Astrocyte of the cerebellum (primary cell): ENCODE results near the gene LIPG.

ENCODE experiments used
- DNase-seq: peaks from one replicate; pipeline ENCODE4 v3.0.0-alpha.2; 2011; ENCODE audit warnings: low read depth
- H3K4me3 ChIP-seq: 2 replicates; pipeline ENCODE4 v1.5.1; 2011; ENCODE audit warnings: mild to moderate bottlenecking, low read depth, low read length, moderate library complexity
- in situ Hi-C: cut with HindIII; loops from 2 replicates; pipeline ENCODE4 v1.10.0; 2017; ENCODE audit warnings: low sequenced_read_pairs
- TF ChIP-seq, protein P1 (sequence below): IDR thresholded peaks from 2 replicates; pipeline ENCODE4 v1.5.1; 2012; ENCODE audit warnings: low read length, low read depth, moderate library complexity, mild to moderate bottlenecking; ENCODE audit errors: missing control alignments

LIPG gene

DNA sequence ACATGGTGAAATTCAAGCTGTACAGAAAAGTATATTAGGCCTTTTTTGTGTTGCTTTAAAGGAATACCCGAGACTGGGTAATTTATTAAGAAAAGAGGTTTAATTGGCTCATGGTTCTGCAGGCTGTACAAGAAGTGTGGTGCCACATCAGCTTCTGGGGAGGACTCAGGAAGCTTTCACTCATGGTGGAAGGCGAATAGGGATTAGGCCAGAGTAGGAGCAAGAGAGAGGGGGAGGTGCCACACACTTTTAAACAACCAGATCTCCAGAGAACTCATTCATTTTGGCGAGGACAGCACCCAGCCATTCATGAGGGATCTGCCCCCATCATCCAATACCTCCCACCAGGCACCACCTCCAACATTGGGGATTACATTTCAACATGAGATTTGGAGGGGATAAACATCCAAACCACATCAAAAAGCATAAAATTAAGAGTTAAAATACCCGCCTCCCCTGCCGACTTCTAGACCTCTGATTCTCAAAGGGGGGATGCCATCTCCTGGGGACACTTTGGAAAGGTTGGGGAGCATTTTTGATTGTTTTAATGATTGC is 15.1 kb upstream of the LIPG start:
- DNase-seq = no peak
- TF ChIP-seq, protein P1, sequence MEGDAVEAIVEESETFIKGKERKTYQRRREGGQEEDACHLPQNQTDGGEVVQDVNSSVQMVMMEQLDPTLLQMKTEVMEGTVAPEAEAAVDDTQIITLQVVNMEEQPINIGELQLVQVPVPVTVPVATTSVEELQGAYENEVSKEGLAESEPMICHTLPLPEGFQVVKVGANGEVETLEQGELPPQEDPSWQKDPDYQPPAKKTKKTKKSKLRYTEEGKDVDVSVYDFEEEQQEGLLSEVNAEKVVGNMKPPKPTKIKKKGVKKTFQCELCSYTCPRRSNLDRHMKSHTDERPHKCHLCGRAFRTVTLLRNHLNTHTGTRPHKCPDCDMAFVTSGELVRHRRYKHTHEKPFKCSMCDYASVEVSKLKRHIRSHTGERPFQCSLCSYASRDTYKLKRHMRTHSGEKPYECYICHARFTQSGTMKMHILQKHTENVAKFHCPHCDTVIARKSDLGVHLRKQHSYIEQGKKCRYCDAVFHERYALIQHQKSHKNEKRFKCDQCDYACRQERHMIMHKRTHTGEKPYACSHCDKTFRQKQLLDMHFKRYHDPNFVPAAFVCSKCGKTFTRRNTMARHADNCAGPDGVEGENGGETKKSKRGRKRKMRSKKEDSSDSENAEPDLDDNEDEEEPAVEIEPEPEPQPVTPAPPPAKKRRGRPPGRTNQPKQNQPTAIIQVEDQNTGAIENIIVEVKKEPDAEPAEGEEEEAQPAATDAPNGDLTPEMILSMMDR = no peak
- no peak overlapping the region for H3K4me3 ChIP-seq
- in situ Hi-C loops = no loop called here

DNA sequence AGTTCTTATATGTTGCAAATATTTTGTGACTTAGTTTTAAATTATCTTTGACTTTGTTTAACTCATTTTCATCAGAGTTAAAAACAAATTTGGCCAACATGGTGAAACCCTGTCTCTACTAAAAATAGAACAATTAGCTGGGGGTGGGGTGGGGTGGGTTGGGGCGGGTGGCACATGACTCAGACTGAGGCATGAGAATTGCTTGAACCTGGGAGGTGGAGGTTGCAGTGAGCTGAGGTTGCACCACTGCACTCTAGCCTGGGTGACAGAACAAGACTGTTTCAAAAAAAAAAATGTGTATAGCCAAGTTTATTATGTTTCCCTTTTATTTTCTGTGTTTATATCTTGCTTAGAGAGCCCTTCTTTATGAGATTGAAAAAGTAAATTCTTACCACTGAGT is 14.2 kb upstream of the LIPG start:
- in situ Hi-C loops = no loop called here
- TF ChIP-seq, protein P1 = no peak
- no peak for DNase-seq
- no peak overlapping the region for H3K4me3 ChIP-seq

DNA sequence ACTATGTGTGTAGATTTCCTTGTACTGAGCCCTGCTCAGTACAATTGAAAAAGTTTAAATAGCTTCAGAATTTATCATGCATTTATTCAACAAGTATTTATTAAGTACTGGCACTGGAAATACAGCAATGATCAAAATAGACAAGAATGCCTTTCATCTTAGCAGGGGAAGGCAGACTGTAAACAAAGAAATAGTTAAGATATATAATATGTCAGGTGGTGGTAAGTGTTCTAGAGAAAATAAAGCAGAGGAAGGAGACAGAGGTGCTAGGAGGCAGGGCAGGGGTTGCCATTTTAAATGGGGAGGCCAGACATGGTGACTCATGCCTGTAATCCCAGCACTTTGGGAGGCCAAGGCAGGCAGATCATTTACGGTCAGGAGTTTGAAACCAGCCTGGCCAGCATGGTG is 13.6 kb upstream of the LIPG start:
- no peak overlapping the region for H3K4me3 ChIP-seq
- TF ChIP-seq, protein P1 = no peak
- in situ Hi-C loops = no loop called here
- peak; percentile 64 for DNase-seq

DNA sequence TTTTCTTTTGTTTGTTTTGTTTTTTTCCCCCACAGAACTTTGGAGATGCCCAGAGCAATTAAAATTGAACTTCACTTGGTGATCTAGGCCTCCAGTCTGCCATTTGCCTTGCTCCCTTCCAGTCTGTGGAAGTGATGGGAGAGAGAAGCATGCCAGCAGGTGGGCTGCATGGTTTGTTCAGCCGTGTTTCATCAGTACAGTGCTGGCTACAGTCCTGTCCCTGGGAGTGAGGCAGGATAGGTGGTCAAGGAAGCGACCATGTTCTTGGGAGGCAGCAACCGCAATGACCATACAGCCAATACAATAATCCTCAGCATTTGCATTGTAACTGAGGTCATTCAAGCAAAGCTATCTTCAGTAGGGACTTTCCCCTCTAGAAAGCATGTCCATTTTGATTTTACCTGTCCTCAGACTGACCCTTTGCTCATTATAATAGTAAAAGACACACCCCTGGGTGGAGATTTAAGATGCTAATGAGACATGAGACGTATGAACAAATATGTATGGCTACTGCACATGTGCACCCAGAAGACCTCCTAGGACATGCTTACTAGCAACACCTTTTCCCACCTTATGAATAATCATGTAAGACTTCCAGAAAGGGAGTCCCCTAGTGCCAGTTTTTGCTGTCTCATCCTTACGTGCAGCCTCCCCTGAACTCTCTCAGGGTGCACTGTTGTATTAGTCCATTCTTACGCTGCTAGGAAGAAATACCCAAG is 11.1 kb upstream of the LIPG start:
- in situ Hi-C loops = no loop called here
- no peak overlapping the region for H3K4me3 ChIP-seq
- DNase-seq = no peak
- TF ChIP-seq, protein P1 = no peak

DNA sequence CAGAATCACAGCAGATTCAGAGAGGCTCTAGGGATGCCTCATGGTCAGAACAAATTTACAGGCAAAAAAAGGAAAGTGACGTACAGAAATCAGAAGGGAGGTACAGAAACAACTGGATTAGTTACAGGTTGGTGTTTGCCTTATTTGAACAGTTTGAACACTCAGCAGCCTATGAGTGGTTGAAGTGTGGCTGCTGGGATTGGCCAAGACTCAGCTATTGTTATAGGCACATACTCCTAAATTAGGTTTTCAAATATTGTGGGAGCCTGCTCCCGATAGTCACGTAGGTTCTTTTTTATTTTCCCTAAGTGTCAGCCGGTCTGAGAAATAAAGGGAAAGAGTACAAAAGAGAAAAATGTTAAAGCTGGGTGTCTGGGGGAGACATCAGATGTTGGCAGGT is 8.9 kb upstream of the LIPG start:
- in situ Hi-C loops = no loop called here
- TF ChIP-seq, protein P1 = no peak
- no peak overlapping the region for H3K4me3 ChIP-seq
- DNase-seq = no peak

DNA sequence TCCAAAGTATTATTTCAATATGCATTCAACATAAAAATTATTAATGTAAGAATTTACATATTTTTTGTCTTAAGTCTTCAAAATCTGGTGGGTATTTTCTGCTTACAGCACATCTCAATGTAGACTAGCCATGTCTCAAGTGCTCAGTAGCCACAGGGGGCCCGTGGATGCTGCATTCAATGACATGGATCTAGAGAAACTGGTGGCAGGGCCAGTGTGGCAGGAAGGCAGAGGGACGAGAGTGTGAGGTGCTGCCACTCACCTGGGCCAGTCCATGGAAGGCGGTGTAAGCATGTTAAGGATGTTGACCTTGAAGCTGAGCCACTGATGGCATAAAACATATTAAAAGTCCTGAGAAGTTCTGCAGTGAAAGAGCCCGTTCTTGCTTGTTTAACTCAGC is 6.2 kb upstream of the LIPG start:
- H3K4me3 ChIP-seq = no peak overlapping the region
- TF ChIP-seq, protein P1 = no peak
- no peak for DNase-seq
- in situ Hi-C loops = loop anchor here (5.0 kb wide), 1 partner anchor 82 kb away; no protein-coding TSS in a partner anchor
